ENCODE results near the gene IFNG.

IFNG gene

DNA sequence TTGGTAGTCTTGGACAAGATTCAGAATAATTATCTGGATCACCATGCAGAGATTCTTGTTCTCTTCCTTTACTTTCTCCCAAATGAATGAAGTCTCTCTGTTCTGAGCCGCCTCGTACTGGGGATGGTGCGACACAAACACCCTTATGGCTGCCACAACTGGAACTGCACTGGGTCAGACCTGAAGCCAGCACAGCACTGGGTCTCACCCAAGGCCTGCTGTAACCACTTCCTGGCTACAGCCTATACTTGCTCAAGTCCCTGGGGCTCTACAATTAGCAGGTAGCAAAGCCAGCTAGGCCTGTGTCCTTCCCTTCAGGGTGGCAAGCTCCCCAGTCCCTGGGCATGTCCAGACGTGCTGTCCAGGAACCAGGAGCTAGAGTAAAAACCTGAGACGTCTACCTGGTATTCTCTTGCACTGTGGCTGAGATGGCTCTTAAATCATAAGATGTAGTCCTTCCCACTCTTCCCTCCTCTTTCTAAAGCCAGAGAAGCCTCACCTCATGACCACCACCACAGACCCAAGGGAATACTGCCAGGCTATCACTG, 27.6 kb downstream of the IFNG start:
- Histone ChIP-seq H3K27ac (replicated peaks) (no peak overlapping the region), H3K4me3 (replicated peaks; ENCODE audit: insufficient read depth, low read length) (no peak overlapping the region), H3K27me3 (ENCODE audit: insufficient read depth, poor library complexity, severe bottlenecking) (no peaks in the 10 kb centered on the region)
- TF ChIP-seq, protein P1, sequence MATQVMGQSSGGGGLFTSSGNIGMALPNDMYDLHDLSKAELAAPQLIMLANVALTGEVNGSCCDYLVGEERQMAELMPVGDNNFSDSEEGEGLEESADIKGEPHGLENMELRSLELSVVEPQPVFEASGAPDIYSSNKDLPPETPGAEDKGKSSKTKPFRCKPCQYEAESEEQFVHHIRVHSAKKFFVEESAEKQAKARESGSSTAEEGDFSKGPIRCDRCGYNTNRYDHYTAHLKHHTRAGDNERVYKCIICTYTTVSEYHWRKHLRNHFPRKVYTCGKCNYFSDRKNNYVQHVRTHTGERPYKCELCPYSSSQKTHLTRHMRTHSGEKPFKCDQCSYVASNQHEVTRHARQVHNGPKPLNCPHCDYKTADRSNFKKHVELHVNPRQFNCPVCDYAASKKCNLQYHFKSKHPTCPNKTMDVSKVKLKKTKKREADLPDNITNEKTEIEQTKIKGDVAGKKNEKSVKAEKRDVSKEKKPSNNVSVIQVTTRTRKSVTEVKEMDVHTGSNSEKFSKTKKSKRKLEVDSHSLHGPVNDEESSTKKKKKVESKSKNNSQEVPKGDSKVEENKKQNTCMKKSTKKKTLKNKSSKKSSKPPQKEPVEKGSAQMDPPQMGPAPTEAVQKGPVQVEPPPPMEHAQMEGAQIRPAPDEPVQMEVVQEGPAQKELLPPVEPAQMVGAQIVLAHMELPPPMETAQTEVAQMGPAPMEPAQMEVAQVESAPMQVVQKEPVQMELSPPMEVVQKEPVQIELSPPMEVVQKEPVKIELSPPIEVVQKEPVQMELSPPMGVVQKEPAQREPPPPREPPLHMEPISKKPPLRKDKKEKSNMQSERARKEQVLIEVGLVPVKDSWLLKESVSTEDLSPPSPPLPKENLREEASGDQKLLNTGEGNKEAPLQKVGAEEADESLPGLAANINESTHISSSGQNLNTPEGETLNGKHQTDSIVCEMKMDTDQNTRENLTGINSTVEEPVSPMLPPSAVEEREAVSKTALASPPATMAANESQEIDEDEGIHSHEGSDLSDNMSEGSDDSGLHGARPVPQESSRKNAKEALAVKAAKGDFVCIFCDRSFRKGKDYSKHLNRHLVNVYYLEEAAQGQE (IDR thresholded peaks at IDR 0.05; ENCODE audit: insufficient replicate concordance, low read depth) = no peak
- TF ChIP-seq SPI1 (IDR thresholded peaks at IDR 0.05; ENCODE audit: borderline replicate concordance, low read depth) = no peak
- TF ChIP-seq GABPA (IDR thresholded peaks at IDR 0.05; ENCODE audit: low read depth) = no peak
- TF ChIP-seq, protein P2, sequence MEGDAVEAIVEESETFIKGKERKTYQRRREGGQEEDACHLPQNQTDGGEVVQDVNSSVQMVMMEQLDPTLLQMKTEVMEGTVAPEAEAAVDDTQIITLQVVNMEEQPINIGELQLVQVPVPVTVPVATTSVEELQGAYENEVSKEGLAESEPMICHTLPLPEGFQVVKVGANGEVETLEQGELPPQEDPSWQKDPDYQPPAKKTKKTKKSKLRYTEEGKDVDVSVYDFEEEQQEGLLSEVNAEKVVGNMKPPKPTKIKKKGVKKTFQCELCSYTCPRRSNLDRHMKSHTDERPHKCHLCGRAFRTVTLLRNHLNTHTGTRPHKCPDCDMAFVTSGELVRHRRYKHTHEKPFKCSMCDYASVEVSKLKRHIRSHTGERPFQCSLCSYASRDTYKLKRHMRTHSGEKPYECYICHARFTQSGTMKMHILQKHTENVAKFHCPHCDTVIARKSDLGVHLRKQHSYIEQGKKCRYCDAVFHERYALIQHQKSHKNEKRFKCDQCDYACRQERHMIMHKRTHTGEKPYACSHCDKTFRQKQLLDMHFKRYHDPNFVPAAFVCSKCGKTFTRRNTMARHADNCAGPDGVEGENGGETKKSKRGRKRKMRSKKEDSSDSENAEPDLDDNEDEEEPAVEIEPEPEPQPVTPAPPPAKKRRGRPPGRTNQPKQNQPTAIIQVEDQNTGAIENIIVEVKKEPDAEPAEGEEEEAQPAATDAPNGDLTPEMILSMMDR (IDR thresholded peaks at IDR 0.05; ENCODE audit: insufficient read depth, low read length) = no peak
- TF ChIP-seq POLR2AphosphoS5 (IDR thresholded peaks at IDR 0.05; ENCODE audit: low read depth) = no peak
- no peak for DNase-seq (ENCODE audit: low read depth in 1 of 2, low spot score in 1 of 2)

GRCh38 chr12:68129979-68130378, 29.6 kb downstream of the IFNG start:
- TF ChIP-seq GABPA (IDR thresholded peaks at IDR 0.05; ENCODE audit: low read depth) (no peak), POLR2AphosphoS5 (IDR thresholded peaks at IDR 0.05; ENCODE audit: low read depth) (no peak), SPI1 (IDR thresholded peaks at IDR 0.05; ENCODE audit: borderline replicate concordance, low read depth) (no peak)
- TF ChIP-seq, protein P2 (IDR thresholded peaks at IDR 0.05; ENCODE audit: insufficient read depth, low read length) = no peak
- TF ChIP-seq, protein P1 (IDR thresholded peaks at IDR 0.05; ENCODE audit: insufficient replicate concordance, low read depth) = no peak

GRCh38 chr12:68122236-68122920, 37.2 kb downstream of the IFNG start:
- no peak for DNase-seq (ENCODE audit: low read depth in 1 of 2, low spot score in 1 of 2)
- Histone ChIP-seq H3K27me3 (ENCODE audit: insufficient read depth, poor library complexity, severe bottlenecking) (peaks cover 5% of the 10 kb centered on the region), H3K4me3 (replicated peaks; ENCODE audit: insufficient read depth, low read length) (no peak overlapping the region), H3K27ac (replicated peaks) (no peak overlapping the region)
- TF ChIP-seq, protein P1 (IDR thresholded peaks at IDR 0.05; ENCODE audit: insufficient replicate concordance, low read depth) = no peak
- TF ChIP-seq GABPA (IDR thresholded peaks at IDR 0.05; ENCODE audit: low read depth) (no peak), POLR2AphosphoS5 (IDR thresholded peaks at IDR 0.05; ENCODE audit: low read depth) (no peak)

More at GRCh38 chr12:68129979-68130378, 29.6 kb downstream of the IFNG start:
- no peak overlapping the region for H3K27ac ChIP-seq (replicated peaks)
- no peak for DNase-seq (ENCODE audit: low read depth in 1 of 2, low spot score in 1 of 2)
- H3K4me3 ChIP-seq (replicated peaks; ENCODE audit: insufficient read depth, low read length) = no peak overlapping the region
- H3K27me3 ChIP-seq (ENCODE audit: insufficient read depth, poor library complexity, severe bottlenecking) = no peaks in the 10 kb centered on the region
